CD4-positive, alpha-beta T cell treated with Interferon gamma for 1 hour (primary cell): Measurements from ENCODE around the gene HPN.
"Not testable (repeated sequence)": the region's sequence is repeated elsewhere in the genome, so short reads cannot be mapped to it uniquely, and the experiment has no call there.

ENCODE experiments used
- DNase-seq: peaks from one replicate; pipeline ENCODE4 v3.0.0-alpha.2; 2020

Gene HPN

DNA sequence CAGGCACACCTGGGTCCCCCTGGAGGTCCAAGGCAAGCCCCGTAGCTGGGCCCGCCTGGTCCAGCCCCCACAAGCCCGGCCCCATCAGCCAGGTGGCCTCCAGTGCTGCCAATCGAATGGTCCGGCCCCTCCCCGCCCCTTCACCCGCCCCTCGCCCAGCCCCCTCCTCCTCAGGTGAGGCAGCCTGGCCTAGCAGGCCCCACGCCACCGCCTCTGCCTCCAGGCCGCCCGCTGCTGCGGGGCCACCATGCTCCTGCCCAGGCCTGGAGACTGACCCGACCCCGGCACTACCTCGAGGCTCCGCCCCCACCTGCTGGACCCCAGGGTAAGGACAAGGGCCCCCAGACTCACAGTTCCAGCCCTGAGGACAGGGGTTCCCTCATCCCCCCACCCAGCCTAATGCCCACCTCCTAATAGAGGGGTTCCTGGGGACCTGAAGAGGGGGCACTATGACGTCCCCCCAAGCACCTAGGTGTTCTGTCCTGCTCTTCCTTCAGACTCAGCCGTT is at the start of gene HPN:
Gene HPN (plus strand): TSS at position 174 of the 508 bp plus-strand sequence. CDS start 786 bp downstream, outside the sequence.
- no peak for DNase-seq

DNA sequence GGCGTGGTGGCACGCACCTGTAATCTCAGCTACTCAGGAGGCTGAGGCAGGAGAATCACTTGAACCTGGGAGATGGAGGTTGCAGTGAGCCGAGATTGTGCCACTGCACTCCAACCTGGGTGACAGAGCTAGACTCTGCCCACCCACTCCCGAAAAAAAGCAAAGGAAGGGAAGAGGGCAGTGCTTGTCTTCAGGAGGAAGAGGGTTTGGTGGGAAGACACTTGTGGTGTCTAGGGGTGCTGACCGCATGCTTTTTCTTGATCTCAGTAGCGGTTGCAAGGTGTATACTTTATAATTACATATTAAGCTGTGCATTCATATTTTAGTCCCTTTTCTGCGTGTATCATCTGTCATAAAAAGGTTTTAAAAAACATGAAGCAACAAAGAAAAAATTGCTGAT is 48.9 kb upstream of the HPN start:
- not testable (repeated sequence) for DNase-seq

DNA sequence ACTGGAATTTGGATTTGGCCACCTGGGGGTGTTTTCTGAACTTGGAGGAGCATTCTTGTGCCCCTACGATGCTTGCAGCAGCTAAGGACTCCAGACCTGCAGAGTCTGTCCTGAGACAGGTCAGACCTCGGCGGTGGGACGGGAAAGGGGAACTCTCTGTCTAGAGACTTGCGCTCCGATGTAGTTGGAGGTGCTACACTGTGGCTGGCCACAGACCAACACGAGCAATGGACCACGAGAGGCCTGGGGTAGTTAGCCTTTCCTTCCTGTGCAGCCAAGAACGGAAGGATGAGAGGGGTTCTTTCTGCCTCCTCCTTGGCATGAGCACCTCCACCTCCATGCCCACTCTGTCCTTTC is 47.3 kb upstream of the HPN start:
- no peak for DNase-seq

DNA sequence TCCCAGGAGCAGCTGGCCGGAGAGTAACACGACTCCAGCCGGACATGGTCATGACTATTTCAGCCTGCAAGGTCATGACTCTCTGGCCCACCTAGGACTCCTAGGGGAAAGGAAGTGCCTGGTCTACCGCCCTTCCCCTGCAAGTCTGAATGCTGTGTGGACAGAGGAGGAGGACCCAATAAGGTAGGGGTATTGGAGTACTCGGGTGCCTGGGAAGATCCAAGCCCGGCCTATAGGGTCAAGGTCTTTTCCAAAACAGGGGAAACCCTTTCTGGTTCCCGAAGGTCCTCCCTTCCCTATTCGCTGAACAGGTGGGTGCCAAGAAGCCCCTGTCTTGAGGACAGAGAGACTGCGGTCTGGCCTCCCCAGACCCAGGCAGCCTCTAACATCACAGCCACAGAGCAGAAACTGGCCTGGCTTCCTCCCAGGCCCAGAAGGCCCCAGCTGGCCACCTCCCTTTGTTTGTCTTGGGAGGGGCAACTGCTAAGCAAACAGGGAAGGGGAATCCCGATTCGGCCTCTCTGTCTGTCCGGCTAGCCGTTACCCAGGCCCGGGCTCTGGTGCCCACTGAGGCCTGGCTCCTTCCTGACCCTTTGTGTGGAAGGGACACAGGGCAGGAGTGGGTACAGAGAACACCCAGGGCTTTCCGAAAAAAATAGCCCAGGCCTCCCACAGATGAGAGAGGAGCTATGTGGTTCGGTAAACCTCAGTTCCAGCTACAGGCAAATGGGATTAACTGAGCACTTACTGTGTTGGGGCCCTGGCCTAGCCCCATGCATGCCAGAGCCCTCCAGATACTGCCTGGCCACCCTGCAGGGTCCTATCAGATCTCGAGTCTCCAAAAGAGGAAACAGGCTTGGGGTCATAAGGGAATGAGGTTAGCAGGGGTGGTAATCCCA is 46.6 kb upstream of the HPN start:
- no peak for DNase-seq

DNA sequence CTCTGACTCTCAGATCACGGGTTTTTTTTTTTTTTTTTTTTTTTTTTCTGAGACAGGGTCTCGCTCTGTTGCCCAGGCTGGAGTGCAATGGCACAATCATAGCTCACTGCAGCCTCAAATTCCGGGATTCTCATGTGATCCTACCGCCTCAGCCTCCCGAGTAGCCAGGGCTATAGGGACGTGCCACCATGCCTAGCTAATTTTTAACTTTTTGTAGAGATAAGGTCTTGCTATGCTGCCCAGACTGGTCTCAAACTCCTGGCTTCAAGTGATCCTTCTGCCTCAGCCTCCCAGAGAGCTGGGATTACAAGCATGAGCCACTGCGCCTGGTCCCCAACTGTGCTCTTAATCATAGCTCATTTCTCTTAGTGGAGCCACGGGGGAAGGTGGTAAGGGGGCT is 46.0 kb upstream of the HPN start:
- no peak for DNase-seq

DNA sequence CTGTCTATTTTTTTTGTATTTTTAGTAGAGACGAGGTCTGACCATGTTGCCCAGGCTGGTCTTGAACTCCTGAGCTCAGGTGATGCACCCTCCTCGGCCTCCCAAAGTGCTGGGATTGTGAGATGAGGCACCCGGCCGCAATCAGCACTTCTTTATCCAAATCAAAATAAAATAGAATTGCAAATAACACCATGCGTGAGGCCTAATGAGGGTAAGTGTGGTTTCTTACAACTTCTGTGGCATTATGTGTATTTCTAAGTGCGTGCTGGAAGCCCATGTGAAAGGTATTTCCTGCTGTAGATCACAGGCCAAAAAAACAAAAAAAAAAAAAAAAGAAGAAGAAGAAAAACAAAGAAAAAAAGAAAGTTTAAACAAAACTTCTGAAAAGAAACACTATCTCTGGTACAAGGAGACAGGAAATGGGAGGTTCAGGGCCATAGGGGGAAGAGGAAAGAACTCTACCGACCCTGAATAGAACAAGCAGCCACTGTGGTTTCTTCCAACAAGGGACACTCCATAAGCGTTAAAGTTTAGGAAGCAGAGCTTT is 44.4 kb upstream of the HPN start:
- DNase-seq: no peak

DNA sequence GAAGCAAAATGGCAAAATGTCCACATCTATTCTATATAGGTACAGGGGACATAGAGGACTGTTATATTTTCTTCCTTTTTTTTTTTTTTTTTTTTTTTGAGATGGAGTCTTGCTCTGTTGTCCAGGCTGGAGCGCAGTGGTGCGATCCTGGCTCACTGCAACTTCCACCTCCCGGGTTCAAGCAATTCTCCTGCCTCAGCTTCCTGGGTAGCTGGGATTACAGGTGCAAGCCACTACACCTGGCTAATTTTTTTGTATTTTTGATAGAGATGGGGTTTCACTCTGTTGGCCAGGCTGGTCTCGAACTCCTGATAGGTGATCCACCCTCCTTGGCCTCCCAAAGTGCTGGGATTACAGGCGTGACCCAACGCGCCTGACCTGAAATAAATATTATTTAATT is 43.3 kb upstream of the HPN start:
- DNase-seq: not testable (repeated sequence)

DNA sequence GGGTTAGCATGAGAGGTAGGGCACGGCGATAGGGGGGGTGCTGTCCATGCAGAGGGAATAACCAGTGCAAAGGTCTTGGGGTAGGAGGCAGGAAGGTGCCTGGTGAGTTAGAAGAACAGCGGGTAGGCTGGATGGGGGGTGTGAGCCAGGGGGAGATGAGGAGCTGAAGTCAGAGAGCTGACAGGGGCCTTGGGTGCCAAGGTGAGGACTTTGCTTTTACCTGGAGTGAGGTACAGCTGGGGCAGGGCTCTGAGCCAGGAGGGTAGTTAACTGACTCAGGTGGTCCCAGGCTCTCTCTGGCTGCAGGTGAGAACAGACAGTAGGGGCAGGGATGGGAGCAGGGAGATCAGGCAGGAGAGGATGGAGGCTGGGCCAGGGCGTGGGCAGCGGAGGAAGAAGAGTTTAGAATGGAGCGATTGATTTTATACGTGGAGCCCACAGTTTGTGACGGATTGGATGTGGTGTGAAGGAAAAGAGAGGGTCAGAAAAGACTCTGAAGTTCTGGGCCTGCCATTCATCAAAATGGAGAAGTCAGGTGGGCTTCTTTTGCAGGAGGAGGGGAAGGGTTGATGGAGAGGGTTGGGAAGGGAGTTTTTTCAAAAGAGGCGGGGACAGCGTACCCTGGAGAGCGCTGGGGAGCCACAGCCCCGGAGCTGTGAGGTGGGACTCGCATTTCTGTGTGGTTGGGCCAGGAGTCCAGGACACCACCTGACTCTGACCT is 42.6 kb upstream of the HPN start:
- DNase-seq: no peak

DNA sequence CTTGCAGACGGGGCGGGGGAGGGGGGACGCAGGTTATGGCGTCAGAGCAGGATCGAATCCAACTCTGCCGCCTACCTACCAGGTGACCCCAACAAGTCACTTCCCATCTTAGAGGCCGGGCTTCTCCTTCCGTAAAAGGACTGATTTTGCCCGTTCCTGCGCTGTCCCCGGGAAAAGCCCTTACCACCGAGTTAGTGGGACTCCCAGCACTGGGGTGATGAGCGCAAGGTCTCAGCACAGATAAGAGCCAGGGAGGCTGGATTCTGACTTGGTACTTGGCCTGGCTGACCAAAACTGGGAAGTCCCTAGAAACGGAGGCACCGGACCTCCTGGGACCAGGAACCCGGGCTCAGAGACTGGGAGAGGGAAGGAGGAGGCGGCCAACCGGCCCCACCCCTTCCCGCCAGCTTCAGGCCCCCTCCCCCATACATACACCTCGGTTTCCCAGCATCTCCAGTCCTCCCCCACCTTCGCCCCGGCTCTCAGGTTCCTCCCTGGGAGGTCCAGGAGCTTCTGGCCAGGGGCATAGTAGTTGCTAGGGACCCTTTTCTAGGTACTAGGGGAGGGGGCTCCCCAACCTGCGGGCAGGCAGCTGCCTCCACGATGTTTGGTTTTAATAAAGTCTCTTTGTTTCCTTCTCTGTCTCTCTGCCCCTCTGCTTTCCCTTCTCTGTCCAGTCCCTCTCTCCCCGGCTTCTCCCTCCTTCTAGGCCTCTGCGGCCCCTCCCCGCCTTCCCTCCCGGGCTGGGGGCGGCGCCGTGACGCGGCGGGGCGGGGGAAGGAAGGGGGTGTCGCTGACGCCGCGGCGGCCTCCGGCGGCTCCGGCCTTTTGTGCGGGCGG is 41.8 kb upstream of the HPN start, which contains the start of gene GRAMD1A:
Gene GRAMD1A (plus strand): TSS at position 826 of the 840 bp plus-strand sequence. CDS start 156 bp downstream, outside the sequence.
- peak; percentile 74 for DNase-seq

DNA sequence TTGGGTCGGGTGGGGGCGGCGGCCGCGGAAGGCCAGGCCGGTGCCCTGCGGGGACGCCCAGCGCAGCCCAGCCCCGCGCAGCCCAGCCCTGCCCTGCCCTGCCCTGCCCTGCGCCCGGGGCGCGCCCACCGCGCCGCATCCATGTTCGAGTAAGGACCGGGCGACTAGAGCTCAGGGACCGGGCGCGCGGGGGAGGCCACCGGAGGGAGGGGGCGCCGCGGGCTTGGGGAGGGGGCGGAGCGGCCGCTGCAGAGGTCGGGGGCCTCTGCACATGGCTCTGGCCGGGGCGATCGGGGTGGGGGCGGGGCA is 41.2 kb upstream of the HPN start:
- no peak for DNase-seq

DNA sequence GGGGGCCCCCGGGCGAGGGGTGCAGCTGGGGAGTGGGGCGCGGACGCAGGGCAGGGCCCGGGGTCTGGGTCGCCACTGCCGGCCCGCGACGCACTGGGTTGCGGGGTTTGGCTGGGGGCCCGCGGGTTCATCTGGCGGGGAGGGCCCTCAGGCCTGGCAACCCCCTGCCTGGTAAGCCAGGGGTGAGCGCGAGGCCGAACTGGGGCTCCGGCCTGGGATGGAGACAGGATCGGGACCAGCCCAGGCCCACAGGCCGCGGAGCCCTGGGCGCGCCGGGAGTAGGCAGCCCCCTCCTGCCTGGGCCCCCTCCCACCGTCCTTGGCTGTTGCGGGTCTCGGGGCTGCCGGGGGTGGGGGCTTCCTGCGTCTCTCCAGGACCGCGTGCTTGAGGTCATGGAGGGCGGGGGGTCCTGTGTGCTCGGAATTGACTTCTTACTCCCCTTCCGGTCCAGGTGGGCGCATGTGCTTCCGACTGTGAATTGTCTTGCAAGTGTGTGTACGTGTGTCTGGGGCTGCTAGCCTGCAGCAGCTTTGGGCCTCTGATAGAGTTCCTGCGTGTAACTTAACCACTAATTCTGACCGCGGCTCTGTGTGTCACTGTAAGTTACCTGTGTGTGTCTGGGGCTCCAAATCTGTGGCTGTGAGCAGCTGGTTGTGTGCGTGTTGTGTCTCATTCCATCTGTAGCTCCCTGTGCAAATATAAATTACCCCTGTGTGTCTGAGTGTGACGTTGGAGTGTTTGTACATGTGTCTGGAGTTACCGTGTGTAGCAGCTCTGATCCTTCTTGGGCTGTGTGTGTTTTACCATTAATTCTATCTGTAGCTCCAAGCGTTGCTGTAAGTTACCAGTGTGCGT is 40.6 kb upstream of the HPN start:
- DNase-seq: peak; percentile 47

DNA sequence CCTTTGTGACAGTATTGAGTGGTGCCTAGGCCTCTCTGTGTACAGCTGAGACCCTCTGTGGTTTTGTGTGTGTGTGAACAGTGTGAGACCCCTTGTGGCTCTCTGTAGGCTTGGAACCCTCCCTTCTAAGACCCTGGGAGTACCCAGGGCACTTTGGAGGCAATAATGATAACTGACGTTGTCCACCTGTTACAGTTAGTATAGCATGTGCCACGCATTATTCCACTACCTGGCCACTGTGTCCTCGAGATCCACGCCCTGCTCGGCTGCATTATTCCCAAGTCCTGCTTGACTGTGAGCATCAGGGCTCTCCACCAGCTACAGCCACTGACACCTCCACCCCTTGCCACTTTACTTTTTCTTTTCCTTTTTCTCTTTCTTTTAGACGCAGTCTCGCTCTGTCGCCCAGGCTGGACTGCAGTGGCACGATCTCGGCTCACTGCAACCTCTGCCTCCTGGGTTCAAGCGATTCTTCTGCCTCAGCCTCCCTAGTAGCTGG is 39.4 kb upstream of the HPN start:
- DNase-seq: no peak

DNA sequence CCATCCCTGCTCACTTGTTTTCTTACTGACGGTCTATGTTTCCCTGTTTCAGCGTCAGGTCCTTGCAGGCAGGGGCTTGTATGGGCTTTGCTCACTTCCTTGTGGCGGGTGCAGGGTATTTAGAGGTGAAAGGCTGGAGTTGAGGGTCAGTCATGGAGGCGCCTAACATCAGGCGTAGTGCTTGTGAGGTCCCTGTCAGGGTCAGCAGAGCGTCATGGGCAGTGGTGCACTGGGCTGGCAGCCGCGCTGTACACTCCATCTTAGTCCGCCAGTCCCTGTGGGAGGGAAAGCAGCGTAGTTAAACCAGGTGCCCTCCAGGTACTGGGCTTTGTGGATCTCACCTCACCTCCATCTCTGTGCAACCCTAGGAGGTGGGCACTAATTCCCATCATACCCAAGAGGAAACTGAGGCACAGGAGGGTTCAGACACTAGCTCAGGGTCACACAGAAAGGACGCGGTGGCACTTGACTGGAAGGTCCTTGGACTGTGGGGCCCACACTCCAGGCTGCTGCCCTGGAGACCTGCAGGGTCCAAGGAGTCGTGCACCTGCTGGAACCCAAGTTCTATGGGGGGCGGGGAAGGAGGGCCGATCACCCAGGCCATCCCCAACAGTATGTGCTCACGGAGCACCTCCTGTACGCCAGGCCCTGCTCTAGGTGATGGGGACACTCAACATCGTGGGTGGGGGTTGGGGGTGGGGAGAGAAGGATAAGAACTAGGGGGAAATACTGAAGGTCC is 36.8 kb upstream of the HPN start:
- no peak for DNase-seq

DNA sequence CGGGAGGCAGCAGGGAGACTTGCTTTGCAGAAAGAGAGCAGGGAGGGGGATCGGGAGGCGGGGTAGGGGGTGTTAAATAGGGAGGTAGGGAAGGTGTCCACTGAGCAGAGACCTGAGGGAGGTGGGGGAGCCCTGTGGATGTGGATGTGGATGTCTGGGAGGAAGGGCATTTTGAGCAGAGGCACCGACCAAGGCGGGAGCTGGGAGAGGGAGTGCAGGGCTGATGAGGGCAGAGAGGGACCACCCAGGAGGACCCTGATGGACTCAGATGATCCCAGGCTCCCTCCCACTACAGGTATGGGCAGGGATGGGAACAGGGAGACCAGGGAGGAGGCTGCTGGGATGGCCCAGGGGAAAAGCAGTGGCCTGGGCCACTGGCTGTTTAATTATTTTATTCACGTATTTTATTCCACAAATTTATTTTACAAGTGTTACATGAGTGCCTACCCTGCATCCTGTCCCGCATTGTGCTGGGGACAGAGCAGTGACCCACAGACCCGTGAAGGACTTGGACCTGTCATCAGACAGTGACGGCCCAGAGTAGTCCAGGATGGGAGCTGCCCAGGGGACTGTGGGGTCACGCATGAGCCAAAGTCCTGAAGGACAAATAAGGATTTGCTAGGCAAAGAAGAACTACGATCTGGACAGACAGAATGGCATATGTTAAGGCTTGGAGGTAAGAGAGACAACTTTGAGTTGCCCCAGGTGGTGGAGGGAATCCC is 36.1 kb upstream of the HPN start:
- DNase-seq: no peak

DNA sequence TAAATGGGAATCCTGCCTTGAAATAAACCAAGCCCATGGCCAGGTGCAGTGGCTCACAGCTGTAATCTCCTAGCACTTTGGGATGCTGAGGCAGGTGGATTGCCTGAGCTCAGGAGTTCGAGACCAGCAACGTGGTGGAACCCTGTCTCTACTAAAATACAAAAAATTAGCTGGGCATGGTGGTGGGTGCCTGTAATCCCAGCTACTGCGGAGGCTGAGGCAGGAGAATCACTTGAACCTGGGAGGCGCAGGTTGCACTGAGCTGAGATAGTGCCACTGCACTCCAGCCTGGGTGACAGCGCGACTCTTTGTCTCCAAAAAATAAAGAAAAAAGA is 35.5 kb upstream of the HPN start:
- DNase-seq: not testable (repeated sequence)

DNA sequence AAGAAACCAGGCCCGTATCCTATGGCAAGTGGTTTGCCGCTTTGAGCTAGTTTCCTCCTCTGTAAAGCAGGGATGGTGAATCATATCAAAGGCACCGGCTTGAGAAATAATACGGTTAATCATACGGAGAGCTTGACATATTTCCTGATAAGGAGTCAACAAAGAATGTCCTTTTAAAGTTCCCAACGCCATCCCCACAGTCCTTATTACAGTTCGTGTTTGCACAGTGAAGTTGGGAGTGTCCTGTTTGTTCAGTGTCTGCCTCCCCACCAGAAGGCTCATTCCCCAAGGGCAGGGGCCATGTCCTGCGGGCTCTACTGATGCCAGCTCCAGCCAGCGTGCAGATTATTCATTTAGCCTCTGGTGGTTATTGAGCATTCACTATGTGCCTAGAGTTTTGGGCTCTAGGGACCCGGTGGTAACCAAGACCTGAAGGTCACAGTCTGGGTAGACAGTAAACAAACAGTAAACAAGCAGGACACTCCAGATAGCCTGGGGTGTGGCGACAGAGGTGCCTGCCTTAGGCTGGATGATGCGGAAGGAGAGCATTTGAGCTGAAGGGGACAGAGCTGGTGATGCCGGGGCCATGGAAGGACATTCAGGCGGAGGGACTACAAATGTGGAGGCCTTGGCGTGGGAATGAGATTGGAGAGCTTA is 35.1 kb upstream of the HPN start:
- no peak for DNase-seq

DNA sequence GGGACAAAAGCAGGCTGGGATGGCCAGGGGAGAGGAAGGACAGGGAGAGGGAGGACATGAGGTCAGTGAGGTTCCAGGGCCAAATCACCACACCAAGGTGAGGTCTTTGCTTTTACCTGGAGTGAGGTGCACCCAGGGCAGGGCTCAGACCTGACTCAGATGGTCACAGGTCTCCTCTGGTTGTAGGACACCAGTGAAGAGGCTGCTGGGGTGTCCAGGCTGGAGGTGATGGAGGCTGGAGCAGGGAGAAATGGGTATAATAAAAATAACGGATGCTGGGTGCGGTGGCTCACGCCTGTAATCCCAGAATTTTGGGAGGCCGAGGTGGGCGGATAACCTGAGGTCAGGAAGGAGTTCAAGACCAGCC is 34.5 kb upstream of the HPN start:
- DNase-seq: no peak

DNA sequence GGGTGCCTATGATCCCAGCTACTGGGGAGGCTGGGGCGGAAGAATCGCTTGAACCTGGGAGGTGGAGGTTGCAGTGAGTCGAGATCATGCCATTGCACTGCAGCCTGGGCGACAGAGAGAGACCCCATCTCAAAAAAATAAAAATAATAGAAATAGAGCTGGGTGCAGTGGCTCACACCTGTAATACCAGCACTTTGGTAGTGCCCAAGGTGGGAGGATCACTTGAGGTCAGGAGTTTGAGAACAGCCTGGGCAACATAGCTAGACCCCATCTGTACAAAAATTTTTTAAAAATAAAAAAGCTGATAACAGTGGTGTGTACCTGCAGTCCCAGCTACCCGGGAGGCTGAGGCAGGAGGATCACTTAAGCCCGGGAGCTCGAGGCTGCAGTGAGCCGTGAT is 34.1 kb upstream of the HPN start:
- DNase-seq: not testable (repeated sequence)

DNA sequence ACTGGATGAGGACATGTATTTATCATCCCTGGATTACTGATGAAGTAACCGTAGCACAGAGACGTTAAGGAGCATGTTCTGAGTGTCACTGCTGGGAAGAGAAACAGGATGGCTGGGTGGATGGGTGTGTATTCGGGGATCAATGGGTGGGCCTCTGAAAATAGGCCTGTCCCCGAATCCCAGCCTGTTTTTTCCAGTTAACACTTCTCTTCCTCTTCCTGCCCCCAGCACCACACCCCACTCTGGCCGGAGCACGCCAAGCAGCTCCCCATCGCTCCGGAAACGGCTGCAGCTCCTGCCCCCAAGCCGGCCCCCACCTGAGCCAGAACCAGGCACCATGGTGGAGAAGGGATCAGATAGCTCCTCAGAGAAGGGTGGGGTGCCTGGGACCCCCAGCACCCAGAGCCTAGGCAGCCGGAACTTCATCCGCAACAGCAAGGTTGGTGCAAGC is 32.6 kb upstream of the HPN start:
- no peak for DNase-seq
